CMK (cell line): ENCODE data around the gene RAD18.

Experiments used
- DNase-seq: peaks from one replicate; pipeline ENCODE4 v3.0.0-alpha.2; 2010; ENCODE audit warnings: low read depth

RAD18 gene

DNA sequence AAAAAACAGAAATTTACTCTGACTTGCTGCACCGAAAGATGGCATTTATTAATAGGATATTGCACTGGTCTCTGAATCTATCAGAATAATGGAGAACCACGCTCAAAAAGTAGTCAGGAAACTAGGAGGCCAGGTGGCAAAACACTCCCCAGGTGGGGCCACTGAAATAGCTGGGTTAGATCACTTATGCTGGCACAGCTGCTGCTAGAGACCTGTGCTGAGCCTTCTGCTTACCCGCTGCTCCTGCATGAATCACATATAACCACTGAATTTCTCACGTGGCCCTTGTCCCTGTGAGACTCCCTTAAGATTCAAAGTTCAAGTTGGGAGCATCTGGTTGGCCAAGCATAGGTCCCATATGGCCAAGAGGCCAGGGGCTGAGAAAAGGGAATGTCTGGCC lies 127.9 kb downstream of the RAD18 start:
- DNase-seq: no peak

DNA sequence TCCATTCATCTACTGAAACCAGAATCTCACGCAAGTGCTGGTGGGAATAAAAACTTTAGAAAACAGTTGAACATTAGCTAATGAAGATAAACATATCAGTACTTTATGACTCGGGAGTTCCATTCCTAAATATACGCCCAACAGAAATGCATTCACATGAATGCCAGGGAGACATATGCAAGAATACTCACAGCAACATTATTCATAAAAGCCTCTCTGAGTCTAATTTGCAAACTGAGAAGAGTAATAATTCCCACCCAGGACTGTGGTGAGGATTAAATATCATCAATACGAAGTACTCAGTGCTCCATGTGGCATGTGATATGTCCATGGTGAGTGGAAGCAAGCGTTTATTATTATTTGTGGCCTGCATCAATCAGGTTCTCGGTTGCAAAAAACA lies 128.3 kb downstream of the RAD18 start:
- DNase-seq: no peak

DNA sequence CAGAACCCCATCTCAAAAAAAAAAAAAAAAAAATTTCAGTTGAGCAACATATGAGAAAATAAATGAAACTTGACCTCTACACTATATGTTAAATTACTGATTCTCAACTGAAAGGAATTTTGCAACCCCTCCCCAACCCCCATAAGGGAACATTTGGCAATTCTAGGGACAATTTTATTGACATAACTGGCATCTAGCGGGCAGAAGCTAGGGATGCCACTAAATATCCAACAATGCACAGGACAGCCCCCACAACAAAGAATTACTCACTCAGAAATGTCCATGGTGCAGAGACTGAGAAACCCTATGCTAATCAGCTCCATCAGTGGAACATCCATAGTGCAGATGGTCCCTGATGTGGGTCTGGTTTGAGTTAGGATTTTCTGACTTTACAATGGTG lies 135.6 kb downstream of the RAD18 start:
- no peak for DNase-seq
